ENCODE measurements around the gene MAGEA8. TPM values are rescaled to one million over a fixed set of nuclear protein-coding genes. Genes with fewer than 3 reads are reported as not detected.
"Not testable (repeated sequence)": the region's sequence is repeated elsewhere in the genome, so short reads cannot be mapped to it uniquely, and the experiment has no call there.

The MAGEA8 gene
- not detected for total RNA-seq
- long read RNA-seq, result 0 reads

- intact Hi-C loops (cut with DNase I), result no loop called here
- DNase-seq (ENCODE audit: low spot score), result no peak
Measured at GRCh38 chrX:149881081-149881711, at the start of gene MAGEA8. Gene MAGEA8 (plus strand): TSS chrX:149881183. CDS start chrX:149884273, 3,090 bp downstream.

GRCh38 chrX:149831473-149831872 is 49.5 kb upstream of the MAGEA8 start:
- no peak for DNase-seq (ENCODE audit: low spot score)
- intact Hi-C loops (cut with DNase I), result no loop called here

GRCh38 chrX:149836728-149837127 is 44.3 kb upstream of the MAGEA8 start:
- DNase-seq (ENCODE audit: low spot score); intact Hi-C loops (cut with DNase I): not testable (repeated sequence)

- DNase-seq (ENCODE audit: low spot score), result no peak
- intact Hi-C loops (cut with DNase I), result no loop called here
Measured at GRCh38 chrX:149837167-149837566, 43.8 kb upstream of the MAGEA8 start.

DNA sequence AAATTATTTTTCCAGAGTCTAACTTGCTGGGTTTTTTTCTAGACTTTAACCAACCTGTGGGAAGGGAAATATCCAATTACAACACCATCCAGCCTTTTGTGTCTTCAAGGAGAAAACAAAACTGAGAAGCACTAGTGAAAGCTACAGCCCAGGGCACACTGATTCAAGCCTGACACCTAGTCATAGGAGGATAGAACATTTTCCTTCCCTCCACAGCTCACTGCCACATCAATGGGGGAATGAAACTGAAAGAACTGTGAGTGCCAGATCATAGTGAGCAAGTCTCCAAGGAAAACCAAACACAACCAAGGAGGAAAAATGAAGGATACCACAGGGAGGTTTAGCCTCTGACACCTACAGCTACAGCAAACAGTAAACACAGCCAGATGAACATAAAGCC is 43.3 kb upstream of the MAGEA8 start:
- DNase-seq (ENCODE audit: low spot score), result no peak
- intact Hi-C loops (cut with DNase I), result no loop called here

DNA sequence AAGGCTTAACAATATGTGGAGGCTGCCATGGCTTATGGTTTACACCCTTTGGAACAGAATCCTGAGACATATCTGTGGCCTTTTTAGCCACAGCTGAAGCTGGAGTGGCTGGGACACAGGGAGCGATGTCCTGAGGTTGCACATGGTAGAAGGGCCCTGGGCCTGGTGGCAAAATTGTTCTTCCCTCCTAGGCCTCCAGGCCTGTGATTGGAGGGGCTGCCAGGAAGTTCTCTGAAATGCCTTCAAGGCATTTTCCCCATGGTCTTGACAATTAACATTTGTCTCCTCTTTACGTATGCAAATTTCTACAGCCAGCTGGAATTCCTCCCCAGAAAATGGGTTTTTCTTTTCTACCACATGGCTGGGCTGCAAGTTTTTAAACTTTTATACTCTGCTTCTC is 39.1 kb upstream of the MAGEA8 start:
- intact Hi-C loops (cut with DNase I), result no loop called here
- DNase-seq (ENCODE audit: low spot score), result no peak

GRCh38 chrX:149845385-149845784 is 35.6 kb upstream of the MAGEA8 start:
- intact Hi-C loops (cut with DNase I), result no loop called here
- DNase-seq (ENCODE audit: low spot score), result no peak

- intact Hi-C loops (cut with DNase I), result no loop called here
- DNase-seq (ENCODE audit: low spot score), result no peak
Measured at GRCh38 chrX:149846789-149847188, 34.2 kb upstream of the MAGEA8 start.

DNA sequence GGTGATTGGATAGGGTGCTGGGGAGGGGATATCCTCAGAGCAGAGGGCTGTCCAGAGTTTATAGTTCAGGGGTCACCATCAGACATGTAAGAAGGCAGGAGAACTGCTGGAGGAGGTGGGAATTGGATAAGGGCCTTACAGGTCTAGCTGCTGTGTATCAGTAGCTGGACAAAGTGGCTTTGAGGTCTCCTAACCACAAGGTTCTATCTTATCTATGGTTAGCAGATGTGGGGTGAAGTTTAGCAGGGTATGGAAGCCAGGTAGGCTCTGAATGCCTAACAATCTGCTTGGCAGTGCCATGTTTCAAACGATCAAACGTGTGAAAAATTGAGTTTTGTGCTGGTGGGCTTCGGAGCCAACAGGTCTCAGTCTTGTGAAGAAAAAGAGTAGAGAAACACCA is 32.1 kb upstream of the MAGEA8 start:
- intact Hi-C loops (cut with DNase I), result no loop called here
- DNase-seq (ENCODE audit: low spot score), result no peak

GRCh38 chrX:149849787-149850186 is 31.2 kb upstream of the MAGEA8 start:
- no peak for DNase-seq (ENCODE audit: low spot score)
- intact Hi-C loops (cut with DNase I), result no loop called here

DNA sequence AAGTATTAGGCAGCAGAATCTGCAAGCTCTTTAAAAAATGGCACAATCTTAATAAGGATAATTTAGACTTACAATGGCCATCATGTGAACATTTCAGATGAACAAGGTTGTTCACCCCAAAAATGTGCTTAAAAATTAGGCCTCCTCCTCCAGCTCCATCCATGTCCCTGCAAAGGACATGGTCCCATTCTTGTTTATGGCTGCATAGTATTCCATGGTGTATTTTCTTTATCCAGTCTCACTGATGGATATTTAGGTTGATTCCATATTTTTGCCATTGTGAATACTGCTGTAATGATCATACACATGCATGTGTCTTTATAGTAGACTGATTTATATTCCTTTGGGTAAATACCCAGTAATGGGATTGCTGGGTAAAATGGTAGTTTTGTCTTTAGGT is 29.1 kb upstream of the MAGEA8 start:
- DNase-seq (ENCODE audit: low spot score), result no peak
- intact Hi-C loops (cut with DNase I), result no loop called here

- intact Hi-C loops (cut with DNase I), result no loop called here
Measured at GRCh38 chrX:149853925-149854324, 27.1 kb upstream of the MAGEA8 start.

DNA sequence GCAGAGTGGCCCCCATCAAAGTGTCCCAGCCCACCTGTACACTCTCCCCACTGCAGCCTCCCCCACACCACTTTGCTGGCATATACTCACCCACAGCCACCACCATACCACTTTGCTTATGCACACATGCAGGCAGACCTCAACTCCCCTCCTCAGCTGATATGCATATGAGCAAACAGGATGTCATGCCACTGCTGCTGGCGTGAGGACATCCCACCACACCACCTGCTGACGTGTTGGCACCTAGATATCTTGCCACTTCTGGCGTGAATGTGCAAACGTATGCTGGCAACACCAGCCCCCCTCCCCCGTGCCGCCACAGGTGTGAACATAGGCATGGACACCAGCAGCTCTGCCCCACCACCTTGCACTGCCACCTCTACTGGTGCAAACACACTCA is 22.4 kb upstream of the MAGEA8 start:
- DNase-seq (ENCODE audit: low spot score), result no peak
- intact Hi-C loops (cut with DNase I), result no loop called here

More at GRCh38 chrX:149853925-149854324, 27.1 kb upstream of the MAGEA8 start:
- DNase-seq (ENCODE audit: low spot score), result no peak

- intact Hi-C loops (cut with DNase I), result no loop called here
- no peak for DNase-seq (ENCODE audit: low spot score)
Measured at GRCh38 chrX:149860445-149860844, 20.5 kb upstream of the MAGEA8 start.

DNA sequence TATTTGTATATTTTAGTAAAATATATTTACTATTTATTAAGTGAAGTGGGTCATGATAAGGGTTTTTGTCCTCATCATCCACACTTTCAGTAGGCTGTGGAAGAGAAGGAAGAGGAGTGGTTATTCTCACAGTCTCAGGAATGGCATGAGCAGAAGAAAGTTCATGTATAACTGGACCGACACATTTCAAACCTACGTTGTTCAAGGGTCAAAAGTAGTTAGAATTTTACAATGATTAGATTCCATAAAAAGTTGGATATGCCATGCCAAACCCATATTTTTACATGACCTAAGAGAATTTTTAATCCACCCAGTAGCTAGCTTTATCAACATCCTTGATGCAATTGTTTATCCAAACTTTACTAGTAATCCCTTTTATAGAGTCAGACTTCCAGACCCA is 15.6 kb upstream of the MAGEA8 start:
- intact Hi-C loops (cut with DNase I), result no loop called here
- DNase-seq (ENCODE audit: low spot score), result no peak

- intact Hi-C loops (cut with DNase I), result no loop called here
- no peak for DNase-seq (ENCODE audit: low spot score)
Measured at GRCh38 chrX:149867488-149867887, 13.5 kb upstream of the MAGEA8 start.

- intact Hi-C loops (cut with DNase I), result no loop called here
- DNase-seq (ENCODE audit: low spot score), result no peak
Measured at GRCh38 chrX:149870840-149871239, 10.1 kb upstream of the MAGEA8 start.

GRCh38 chrX:149871433-149871832 is 9.6 kb upstream of the MAGEA8 start:
- DNase-seq (ENCODE audit: low spot score), result no peak
- intact Hi-C loops (cut with DNase I), result no loop called here

- DNase-seq (ENCODE audit: low spot score), result no peak
- intact Hi-C loops (cut with DNase I), result no loop called here
Measured at GRCh38 chrX:149871940-149872339, 9.0 kb upstream of the MAGEA8 start.

DNA sequence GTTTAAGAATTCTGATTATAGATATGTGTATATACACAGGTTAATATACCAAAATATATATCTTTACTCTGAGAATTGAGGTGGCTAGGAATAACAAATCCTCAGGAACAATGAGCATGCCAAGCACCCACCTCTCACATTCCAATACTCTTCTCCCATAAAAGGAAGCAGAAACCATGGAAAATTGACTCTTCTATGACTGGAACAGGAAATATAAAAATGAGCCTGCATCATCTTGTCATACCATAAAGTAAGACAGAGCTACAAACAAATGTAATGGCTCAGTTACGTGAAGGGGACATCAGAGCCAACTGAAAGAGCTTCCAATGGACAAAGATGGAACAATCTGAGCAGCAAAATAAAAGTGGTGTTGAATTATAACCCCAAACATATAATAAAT is 3.8 kb upstream of the MAGEA8 start:
- intact Hi-C loops (cut with DNase I), result no loop called here
- DNase-seq (ENCODE audit: low spot score), result no peak

GRCh38 chrX:149877636-149878035 is 3.3 kb upstream of the MAGEA8 start:
- intact Hi-C loops (cut with DNase I), result no loop called here
- DNase-seq (ENCODE audit: low spot score), result no peak

DNA sequence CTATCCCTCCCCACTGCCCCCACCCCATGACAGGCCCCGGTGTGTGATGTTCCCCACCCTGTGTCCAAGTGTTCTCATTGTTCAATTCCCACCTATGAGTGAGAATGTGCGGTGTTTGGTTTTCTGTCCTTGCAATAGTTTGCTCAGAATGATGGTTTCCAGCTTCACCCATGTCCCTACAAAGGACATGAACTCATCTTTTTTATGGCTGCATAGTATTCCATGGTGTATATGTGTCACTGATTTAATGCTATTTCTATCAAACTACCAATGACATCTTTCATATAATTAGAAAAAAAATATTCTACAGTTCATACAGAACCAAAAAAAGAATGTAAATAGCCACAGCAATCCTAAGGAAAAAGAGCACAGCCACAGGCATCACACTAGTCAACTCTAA is 9.8 kb downstream of the MAGEA8 start:
- DNase-seq (ENCODE audit: low spot score); intact Hi-C loops (cut with DNase I): not testable (repeated sequence)
